ENCODE data around the gene NMRK1. TPM values are rescaled to one million over a fixed set of nuclear protein-coding genes. Genes with fewer than 3 reads are reported as not detected.

The NMRK1 gene
- total RNA-seq, 2 donors from 2014 or later: 17.0 to 28.4 TPM

DNA sequence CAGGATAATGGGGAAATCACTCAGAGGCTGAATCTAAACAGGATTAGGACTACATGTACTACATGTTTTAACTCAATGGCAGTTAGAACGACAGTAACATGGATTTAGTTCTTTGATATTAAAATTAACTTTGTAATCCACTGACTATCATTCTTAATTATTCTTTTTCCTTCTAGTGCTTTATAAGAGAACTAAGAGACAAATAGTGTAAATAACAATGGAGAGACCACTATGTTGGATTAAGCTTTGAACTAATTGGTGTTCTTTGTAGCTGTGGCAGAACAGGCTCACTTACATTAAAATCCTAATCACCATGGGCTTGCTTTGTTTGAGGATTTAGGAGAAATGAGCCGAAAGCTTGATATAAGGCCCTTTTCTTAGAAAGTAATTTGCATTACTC lies 18.8 kb downstream of the NMRK1 start:
- ATAC-seq: no peak
- no peak for DNase-seq
- intact Hi-C loops (cut with DNase I, micrococcal nuclease): no loop called here

DNA sequence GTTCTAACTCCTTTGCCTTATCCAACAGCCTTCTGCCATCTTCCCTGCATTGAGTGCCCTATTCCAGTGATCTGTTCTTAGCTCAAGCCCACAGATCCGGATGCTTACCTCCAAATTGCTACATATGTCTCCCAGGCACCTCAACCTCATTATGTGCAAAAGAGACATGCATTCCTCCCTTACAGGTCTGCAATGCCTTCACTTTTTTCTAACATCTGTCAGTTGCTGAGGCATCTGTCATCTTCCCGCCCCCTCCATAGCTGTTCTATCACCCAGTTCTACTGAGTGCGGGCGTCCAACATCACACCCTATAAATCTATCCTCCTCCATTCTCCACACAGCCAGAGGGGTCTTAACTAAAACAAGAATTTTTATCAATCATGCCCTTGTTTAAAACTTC lies 20.1 kb downstream of the NMRK1 start:
- DNase-seq: no peak
- intact Hi-C loops (cut with DNase I, micrococcal nuclease): no loop called here
- no peak for ATAC-seq

DNA sequence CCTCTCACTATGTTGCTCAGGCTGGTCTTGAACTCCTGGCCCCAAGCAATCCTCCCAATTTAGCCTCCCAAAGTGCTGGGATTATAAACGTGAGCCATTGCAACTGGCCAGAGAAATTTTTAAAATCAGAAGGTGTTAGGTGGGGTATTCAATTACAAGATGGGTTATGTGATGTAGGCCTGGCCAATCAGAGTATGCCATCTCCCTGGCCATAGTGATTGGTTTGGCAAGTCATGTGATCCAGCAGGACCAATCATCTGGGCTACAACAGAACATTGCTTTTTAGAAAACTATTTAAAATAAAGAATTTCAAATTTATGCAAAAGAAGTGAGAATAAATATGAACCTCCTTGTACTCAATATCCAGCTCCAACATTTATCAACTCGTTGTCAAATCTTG lies 22.4 kb downstream of the NMRK1 start:
- intact Hi-C loops (cut with DNase I, micrococcal nuclease): no loop called here
- DNase-seq (no peak), ATAC-seq (no peak)

- DNase-seq: no peak
- intact Hi-C loops (cut with DNase I, micrococcal nuclease): no loop called here
- ATAC-seq: no peak
Measured at GRCh38 chr9:75064307-75065025, 23.5 kb downstream of the NMRK1 start.

DNA sequence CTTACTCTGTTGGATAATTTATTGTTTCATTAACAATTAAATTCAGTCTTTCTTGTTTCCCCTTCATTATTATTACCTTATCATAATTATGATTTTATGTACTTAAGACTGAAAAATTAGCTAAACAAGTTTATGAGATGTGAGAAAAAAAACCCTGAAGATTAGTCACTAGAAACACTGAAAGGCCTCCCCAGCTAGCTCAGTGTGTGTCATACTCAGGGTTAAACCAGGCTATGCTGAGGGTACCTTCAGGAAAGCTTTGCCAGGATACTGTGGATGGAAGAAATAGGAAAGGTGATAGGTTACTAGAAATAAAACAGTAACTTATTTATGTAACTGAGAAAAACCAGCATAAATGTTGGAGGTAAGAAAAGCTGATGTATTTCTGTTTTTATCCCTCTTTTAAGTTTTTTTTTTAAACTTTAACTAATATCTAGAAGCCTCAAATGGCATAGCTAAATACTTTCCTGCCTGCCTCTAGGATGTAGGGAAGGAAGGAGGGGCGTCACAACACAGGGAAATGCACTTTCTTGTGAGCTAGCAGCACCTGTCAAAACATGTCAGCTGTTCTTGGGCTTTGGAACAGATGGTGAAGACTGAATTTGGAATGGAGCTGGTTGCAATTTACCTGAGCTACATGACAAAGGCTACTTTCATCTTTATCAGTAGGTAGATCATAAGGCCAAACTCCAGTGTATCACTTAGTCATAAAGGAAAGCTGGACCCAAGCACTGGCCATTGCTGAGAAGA lies 24.2 kb downstream of the NMRK1 start:
- intact Hi-C loops (cut with DNase I, micrococcal nuclease): no loop called here
- peak; percentile 27 for ATAC-seq
- DNase-seq: no peak

GRCh38 chr9:75061169-75061568 lies 26.8 kb downstream of the NMRK1 start:
- DNase-seq (no peak), ATAC-seq (peak; percentile 93)
- intact Hi-C loops (cut with DNase I, micrococcal nuclease): no loop called here

- DNase-seq (no peak), ATAC-seq (no peak)
- intact Hi-C loops (cut with DNase I, micrococcal nuclease): no loop called here
Measured at GRCh38 chr9:75054368-75055001, 33.5 kb downstream of the NMRK1 start.

- no peak for ATAC-seq
- no peak for DNase-seq
- intact Hi-C loops (cut with DNase I, micrococcal nuclease): no loop called here
Measured at GRCh38 chr9:75053869-75054268, 34.1 kb downstream of the NMRK1 start.

GRCh38 chr9:75051285-75051684 lies 36.7 kb downstream of the NMRK1 start:
- no peak for ATAC-seq
- no peak for DNase-seq
- intact Hi-C loops (cut with DNase I, micrococcal nuclease): no loop called here

- no peak for ATAC-seq
- no peak for DNase-seq
- intact Hi-C loops (cut with DNase I, micrococcal nuclease): no loop called here
Measured at GRCh38 chr9:75047506-75047905, 40.4 kb downstream of the NMRK1 start.

GRCh38 chr9:75046725-75047345 lies 41.1 kb downstream of the NMRK1 start:
- no peak for ATAC-seq
- intact Hi-C loops (cut with DNase I, micrococcal nuclease): no loop called here

GRCh38 chr9:75041041-75041440 lies 46.9 kb downstream of the NMRK1 start:
- DNase-seq (no peak), ATAC-seq (no peak)
- intact Hi-C loops (cut with DNase I, micrococcal nuclease): no loop called here

More at GRCh38 chr9:75046725-75047345, 41.1 kb downstream of the NMRK1 start:
- no peak for DNase-seq

- intact Hi-C loops (cut with DNase I, micrococcal nuclease): no loop called here
- DNase-seq: no peak
- ATAC-seq: no peak
Measured at GRCh38 chr9:75039801-75040200, 48.2 kb downstream of the NMRK1 start.

DNA sequence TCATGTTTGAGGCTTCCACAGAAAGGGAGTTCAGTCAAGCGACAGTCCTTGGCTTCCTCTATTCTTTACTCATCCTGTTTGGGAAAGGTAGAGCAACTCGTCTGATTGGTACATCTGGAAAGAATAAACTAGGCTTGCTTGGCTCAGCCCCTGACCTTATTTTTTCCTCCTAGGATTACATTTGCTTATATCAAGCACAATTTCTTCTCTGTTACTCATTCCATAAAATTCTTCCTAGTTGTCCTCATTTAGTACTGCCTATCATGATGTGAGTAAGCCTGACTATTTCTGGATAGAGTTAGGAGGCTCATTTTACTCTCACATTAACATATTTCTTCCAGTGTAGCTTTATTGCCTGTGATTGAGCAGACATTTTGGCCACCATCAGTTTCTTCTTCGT lies 48.9 kb downstream of the NMRK1 start:
- no peak for ATAC-seq
- no peak for DNase-seq
- intact Hi-C loops (cut with DNase I, micrococcal nuclease): no loop called here

- no peak for DNase-seq
- no peak for ATAC-seq
- intact Hi-C loops (cut with DNase I, micrococcal nuclease): no loop called here
Measured at GRCh38 chr9:75036793-75037192, 51.2 kb downstream of the NMRK1 start.

DNA sequence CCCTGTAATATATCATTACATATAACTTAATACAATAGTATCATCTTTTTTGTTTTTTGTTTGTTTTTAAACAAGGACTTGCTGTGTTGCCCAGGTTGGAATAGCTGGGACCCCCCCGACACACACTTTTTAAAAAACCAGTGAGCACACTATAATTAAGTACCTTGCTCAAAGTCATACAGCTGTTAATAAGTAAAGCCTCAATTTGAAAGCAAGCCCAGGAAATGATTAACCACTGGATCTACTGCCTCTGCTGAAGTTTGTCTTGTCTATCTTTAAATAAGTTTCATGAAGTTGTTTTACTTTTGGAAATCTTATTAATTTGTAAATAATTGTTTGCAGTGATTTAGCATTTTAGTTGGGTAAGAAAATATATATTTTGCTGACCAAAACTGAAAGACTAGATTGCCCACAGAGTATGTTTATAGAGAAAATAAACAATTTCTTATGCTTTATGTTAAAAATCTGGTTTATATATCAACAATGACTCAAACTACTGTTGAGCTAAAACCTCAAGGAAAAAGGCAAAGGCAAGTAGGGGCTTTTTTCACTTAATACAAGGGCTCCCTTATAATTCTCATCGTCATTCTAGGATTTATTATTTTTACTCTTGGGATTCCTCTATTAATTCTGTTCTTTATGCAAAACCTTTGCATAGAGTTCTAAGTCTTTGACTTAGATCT lies 54.0 kb downstream of the NMRK1 start:
- intact Hi-C loops (cut with DNase I, micrococcal nuclease): no loop called here
- DNase-seq (no peak), ATAC-seq (no peak)

DNA sequence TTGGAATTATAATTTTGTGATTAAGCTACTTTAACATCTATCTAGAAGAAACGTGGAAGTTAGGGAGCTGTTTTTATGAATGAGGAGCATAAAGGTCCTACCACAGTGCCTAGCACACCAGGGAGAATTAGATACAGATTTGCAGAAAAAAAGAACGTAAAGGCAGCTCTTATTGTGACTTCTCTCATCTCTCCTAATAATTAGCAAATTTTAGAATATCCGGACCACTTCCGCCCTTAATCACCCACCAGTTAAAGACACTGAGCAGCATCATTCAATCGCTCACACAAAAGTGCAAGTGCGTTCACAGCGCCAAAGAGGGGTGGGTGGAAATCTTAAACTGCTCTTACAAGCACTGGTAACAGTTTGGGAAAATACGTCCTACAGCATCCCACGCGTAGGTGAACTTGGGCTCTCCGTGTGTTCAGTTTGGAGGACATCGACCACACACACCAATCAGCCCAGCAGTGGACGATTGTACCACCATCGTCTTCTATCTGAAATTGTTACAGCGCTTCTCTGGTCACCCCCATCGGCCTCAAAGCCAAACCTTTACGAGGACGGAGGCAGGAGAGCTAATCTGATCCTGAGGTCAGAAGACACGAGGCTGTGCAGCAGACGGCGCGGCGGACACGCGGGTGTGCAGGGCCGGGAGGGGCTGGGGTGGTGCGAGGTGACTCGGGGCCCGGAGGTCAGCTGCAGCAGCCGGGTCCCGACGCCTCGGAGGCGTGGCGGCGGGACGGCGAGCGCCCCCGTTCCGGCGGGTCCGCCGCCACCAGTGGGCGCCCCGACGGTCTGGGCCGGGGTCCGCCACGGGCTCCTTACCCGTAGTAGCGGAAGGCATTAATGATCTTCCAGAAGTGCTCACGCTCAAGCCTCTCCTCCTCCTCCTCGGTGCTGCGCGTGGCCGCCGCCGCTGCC lies 60.5 kb downstream of the NMRK1 start:
- intact Hi-C loops (cut with DNase I, micrococcal nuclease): no loop called here
- peak; percentile 67 for ATAC-seq
- DNase-seq: peak; percentile 81

GRCh38 chr9:75023846-75024245 lies 64.1 kb downstream of the NMRK1 start:
- intact Hi-C loops (cut with DNase I, micrococcal nuclease): no loop called here
- DNase-seq (no peak), ATAC-seq (no peak)
